CD4-positive, alpha-beta T cell treated with Interleukin-10 for 1 hour (primary cell): ENCODE data around the gene BRD7.
"Not testable (repeated sequence)": the region's sequence is repeated elsewhere in the genome, so short reads cannot be mapped to it uniquely, and the experiment has no call there.

Source experiments
- DNase-seq: peaks from one replicate; pipeline ENCODE4 v3.0.0-alpha.2; 2020

BRD7 gene

GRCh38 chr16:50354629-50355456, 13.9 kb downstream of the BRD7 start:
- DNase-seq: peak; percentile 49

GRCh38 chr16:50354082-50354481, 14.7 kb downstream of the BRD7 start:
- no peak for DNase-seq

- DNase-seq: no peak
Observed at GRCh38 chr16:50351952-50352351, 16.8 kb downstream of the BRD7 start.

- DNase-seq: no peak
Observed at GRCh38 chr16:50351116-50351515, 17.7 kb downstream of the BRD7 start.

- not testable (repeated sequence) for DNase-seq
Observed at GRCh38 chr16:50345210-50345609, 23.6 kb downstream of the BRD7 start.

- DNase-seq: not testable (repeated sequence)
Observed at GRCh38 chr16:50343566-50343965, 25.2 kb downstream of the BRD7 start.

GRCh38 chr16:50340578-50340977, 28.2 kb downstream of the BRD7 start:
- DNase-seq: no peak

- DNase-seq: peak; percentile 21
Observed at GRCh38 chr16:50338371-50339231, 30.2 kb downstream of the BRD7 start.

GRCh38 chr16:50336884-50337283, 31.9 kb downstream of the BRD7 start:
- no peak for DNase-seq

GRCh38 chr16:50335196-50335958, 33.4 kb downstream of the BRD7 start:
- peak; percentile 43 for DNase-seq

GRCh38 chr16:50334106-50334975, 34.4 kb downstream of the BRD7 start:
- no peak for DNase-seq

GRCh38 chr16:50332599-50332998, 36.2 kb downstream of the BRD7 start:
- no peak for DNase-seq

- DNase-seq: no peak
Observed at GRCh38 chr16:50331570-50331969, 37.2 kb downstream of the BRD7 start.

- DNase-seq: no peak
Observed at GRCh38 chr16:50329446-50330189, 39.2 kb downstream of the BRD7 start.

GRCh38 chr16:50326835-50327465, 41.8 kb downstream of the BRD7 start:
- peak; percentile 82 for DNase-seq

- no peak for DNase-seq
Observed at GRCh38 chr16:50326264-50326663, 42.5 kb downstream of the BRD7 start.

GRCh38 chr16:50324345-50324744, 44.4 kb downstream of the BRD7 start:
- no peak for DNase-seq

- peak; percentile 20 for DNase-seq
Observed at GRCh38 chr16:50323335-50324011, 45.3 kb downstream of the BRD7 start.

GRCh38 chr16:50322333-50322732, 46.5 kb downstream of the BRD7 start:
- DNase-seq: no peak

- DNase-seq: no peak
Observed at GRCh38 chr16:50320310-50320709, 48.5 kb downstream of the BRD7 start.
